GM12878 (cell line): Measurements from ENCODE around the gene BLOC1S3. TPM values are rescaled to one million over a fixed set of nuclear protein-coding genes. Genes with fewer than 3 reads are reported as not detected.

Experiments used
- ATAC-seq: fragments of 200-7000 bp; cut with Tn5 transposase; 3 replicates; pipeline ENCODE4 v1.9.1; 2020; ENCODE audit warnings: mild to moderate bottlenecking, moderate library complexity
- BruUV-seq: library from RNA; stranded (reverse); fragments of 400-500 nt; replicated peaks from 2 replicates; lab custom pipeline; 2021; lab: Mats Ljungman, UMichigan
- CTCF ChIA-PET: fragments of 300-600 bp; sonication (Branson Sonifier 250); formaldehyde crosslinking; extraction: SDS; loops from one replicate; lab custom pipeline; 2021; ENCODE audit warnings: inconsistent platforms; lab: Yijun Ruan, JAX
- POLR2A ChIA-PET: fragments of 350-600 bp; formaldehyde crosslinking; extraction: SDS; loops from one replicate; lab custom pipeline; 2021; ENCODE audit warnings: inconsistent platforms; lab: Charles Lee
- RAD21 ChIA-PET: fragments of 300-600 bp; sonication (Branson Sonifier 250); formaldehyde crosslinking; loops from one replicate; lab custom pipeline; 2023; ENCODE audit warnings: antibody characterized with exemption; ENCODE audit not compliant: unreplicated experiment; lab: Charles Lee
- SMC1A ChIA-PET: fragments of 300-600 bp; sonication (Branson Sonifier 250); formaldehyde crosslinking; loops from one replicate; lab custom pipeline; 2023; ENCODE audit not compliant: unreplicated experiment, uncharacterized antibody; lab: Charles Lee
- DNase-seq: peaks from one replicate; pipeline ENCODE4 v3.0.0-alpha.2; 2011; ENCODE audit warnings: low read depth, low spot score
- FAIRE-seq: peaks from 3 replicates; lab custom pipeline; 2011; peaks lifted over from hg19 to GRCh38; lab: Jason Lieb, UNC
- H2AFZ ChIP-seq: 2 replicates; pipeline ENCODE4 v1.6.0; 2011; ENCODE audit warnings: low read depth, low read length, control low read depth; ENCODE audit not compliant: control insufficient read depth
- H3K27ac ChIP-seq: 2 replicates; pipeline ENCODE4 v1.5.1; 2011; ENCODE audit warnings: control low read depth; ENCODE audit not compliant: control insufficient read depth, insufficient read depth
- H3K27me3 ChIP-seq, 2 experiments: replicated peaks in 1 of 2; 2 replicates each; pipeline versions ENCODE4 v1.6.0 to v1.6.1; 2011; ENCODE audit warnings: low read length in 1 of 2; ENCODE audit not compliant: control insufficient read depth in 2 of 2, insufficient read depth in 2 of 2
- H3K36me3 ChIP-seq, 2 experiments: 2 replicates each; pipeline ENCODE4 v1.5.1; 2011; ENCODE audit warnings: low read length in 1 of 2; ENCODE audit not compliant: control insufficient read depth in 2 of 2, insufficient read depth in 2 of 2
- H3K4me1 ChIP-seq: 2 replicates; pipeline ENCODE4 v1.6.1; 2011; ENCODE audit warnings: mild to moderate bottlenecking, low read length, moderate library complexity, mixed read lengths; ENCODE audit not compliant: control insufficient read depth, insufficient read depth
- H3K4me2 ChIP-seq: 2 replicates; pipeline ENCODE4 v1.6.0; 2011; ENCODE audit warnings: control low read depth; ENCODE audit not compliant: control insufficient read depth, insufficient read depth
- H3K4me3 ChIP-seq: fragments of 200-600 bp; sonication (generic); 2 replicates; pipeline ENCODE4 v1.5.1; 2016
- H3K79me2 ChIP-seq: 2 replicates; pipeline ENCODE4 v1.6.0; 2011; ENCODE audit warnings: low read length; ENCODE audit not compliant: control insufficient read depth, insufficient read depth
- H3K9ac ChIP-seq: 2 replicates; pipeline ENCODE4 v1.8.0; 2011; ENCODE audit warnings: low read length, control low read depth, mixed read lengths; ENCODE audit not compliant: control insufficient read depth, insufficient read depth
- H3K9me3 ChIP-seq: replicated peaks from 3 replicates; pipeline ENCODE4 v1.5.1; 2011; ENCODE audit warnings: mild to moderate bottlenecking, low read length; ENCODE audit not compliant: control insufficient read depth, insufficient read depth
- H4K20me1 ChIP-seq: 2 replicates; pipeline ENCODE4 v1.6.0; 2011; ENCODE audit not compliant: control insufficient read depth, insufficient read depth
- EZH2 ChIP-seq: IDR thresholded peaks from 2 replicates; pipeline ENCODE4 v1.6.1; 2012; ENCODE audit warnings: low read depth, mild to moderate bottlenecking, control low read depth, inconsistent platforms, low read length, borderline replicate concordance; ENCODE audit not compliant: control insufficient read depth
- MEF2B ChIP-seq: fragments of 450-650 bp; IDR thresholded peaks from 2 replicates; pipeline ENCODE4 v1.6.1; 2018; ENCODE audit warnings: mild to moderate bottlenecking, moderate library complexity; ENCODE audit not compliant: partially characterized antibody, poor library complexity, severe bottlenecking
- POLR2AphosphoS5 ChIP-seq: IDR thresholded peaks from 2 replicates; pipeline ENCODE4 v1.6.1; 2011; ENCODE audit warnings: mild to moderate bottlenecking, low read length, inconsistent platforms
- RAD21 ChIP-seq: IDR thresholded peaks from 2 replicates; pipeline ENCODE4 v1.6.1; 2011; ENCODE audit warnings: mild to moderate bottlenecking, low read depth, low read length, moderate library complexity; ENCODE audit not compliant: insufficient read depth
- SMARCA5 ChIP-seq: fragments of 450-650 bp; IDR thresholded peaks from 2 replicates; pipeline ENCODE4 v1.6.1; 2017; ENCODE audit warnings: mild to moderate bottlenecking
- WGBS: methylation state at CpG from one replicate; pipeline ENCODE4 v1.1.6; 2016; ENCODE audit warnings: low lambda C conversion rate; ENCODE audit not compliant: insufficient replicate concordance, insufficient coverage; ENCODE audit errors: missing lambda C conversion rate; 5-methylcytosine and 5-hydroxymethylcytosine counted together
- in situ Hi-C: fragments of 300-500 bp; cut with MboI; formaldehyde crosslinking; loops from 9 replicates; pipeline ENCODE4 v1.14.3; 2018; ENCODE audit warnings: mixed read lengths
- intact Hi-C: fragments of 100-400 bp; cut with micrococcal nuclease; formaldehyde crosslinking; loops from one replicate; pipeline ENCODE4 v1.14.2; 2022; ENCODE audit not compliant: unreplicated experiment
- polyA plus RNA-seq, 11 experiments: library from polyadenylated mRNA; depleted of rRNA in 4 of 11; unstranded in 6 of 11; stranded (reverse) in 5 of 11; fragments of >200 nt; fragmentation: Nextera tagmentation in 4 of 11; fragmentation: Illumina TruSeq in 1 of 11; extraction: Ambion mirVana in 4 of 11; extraction: Trizol in 1 of 11; gene quantifications; 1 replicate in 1 of 11; 2 replicates in 10 of 11; pipeline versions ENCODE4 v1.2.1 to v1.2.3, GENCODE V29; 2011 to 2016; ENCODE audit warnings: inconsistent platforms in 2 of 11, missing spikeins in 2 of 11, low read depth in 1 of 11
- total RNA-seq, 4 experiments: library from RNA; depleted of rRNA in 3 of 4; stranded (reverse); fragments of >200 nt in 3 of 4; fragmentation: Illumina TruSeq in 1 of 4; extraction: Trizol in 1 of 4; gene quantifications; 2 replicates each; pipeline versions ENCODE4 v1.2.1 to v1.2.3, GENCODE V29; 2013 to 2021

Gene BLOC1S3
- total and polyA plus RNA-seq, 10 of the 15 experiments (the other 5 are each of a cell fraction or from before 2014, with no cell fraction given) = 3.6 to 18.3 (median 10.4) TPM

- no peak overlapping the region for H3K4me3 ChIP-seq
- in situ Hi-C loops = no loop called here
- H3K9ac ChIP-seq = no peak overlapping the region
- H3K9me3 ChIP-seq = no peaks in the 10 kb centered on the region
- no peak for ATAC-seq
- intact Hi-C loops = no loop called here
- no peak for TF ChIP-seq POLR2AphosphoS5
- no peak for TF ChIP-seq RAD21
- TF ChIP-seq EZH2 = no peak
- TF ChIP-seq MEF2B = no peak
- SMC1A ChIA-PET = interaction anchor here (0.9 kb wide), 1 partner anchor 16 kb away, joined by 4 read pairs; the partner anchor contains the start of genes BLOC1S3 and TRAPPC6A
- 50% methylated on average over 32 of the region's 32 CpGs for WGBS
- FAIRE-seq = no peak
- RAD21 ChIA-PET = no interaction called here
- H2AFZ ChIP-seq = no peak overlapping the region
- H3K4me1 ChIP-seq = peaks cover 18% of the 10 kb centered on the region
- no peaks in the 10 kb centered on the region for H4K20me1 ChIP-seq
- CTCF ChIA-PET = no interaction called here
- no peak overlapping the region for H3K27ac ChIP-seq
- no peak for DNase-seq
- BruUV-seq = no TSS peak
- no peaks in the 10 kb centered on the region for H3K36me3 ChIP-seq
- H3K4me2 ChIP-seq = no peak overlapping the region
- no peaks in the 10 kb centered on the region for H3K79me2 ChIP-seq
- POLR2A ChIA-PET = no interaction called here
- H3K27me3 ChIP-seq = no peaks in the 10 kb centered on the region; a peak in 1 of 4 replicates
These were observed 16.6 kb upstream of the BLOC1S3 start for GRCh38 chr19:45161738-45162607.

GRCh38 chr19:45162608-45163143 lies 15.9 kb upstream of the BLOC1S3 start:
- WGBS = 89% methylated on average over 16 of the region's 18 CpGs
- no peak for TF ChIP-seq SMARCA5
- TF ChIP-seq, all 136 proteins: peak for 0
- in situ Hi-C loops = no loop called here
- H3K27ac ChIP-seq = no peak overlapping the region
- H3K79me2 ChIP-seq = no peaks in the 10 kb centered on the region
- no peak overlapping the region for H3K4me3 ChIP-seq
- H3K9me3 ChIP-seq = no peaks in the 10 kb centered on the region
- FAIRE-seq (no peak), ATAC-seq (no peak), DNase-seq (no peak)
- H3K27me3 ChIP-seq = no peaks in the 10 kb centered on the region; a peak in 1 of 4 replicates
- H3K4me1 ChIP-seq = peaks cover 18% of the 10 kb centered on the region
- POLR2A ChIA-PET = no interaction called here
- no peak overlapping the region for H2AFZ ChIP-seq
- BruUV-seq = no TSS peak
- H4K20me1 ChIP-seq = no peaks in the 10 kb centered on the region
- CTCF ChIA-PET = no interaction called here
- intact Hi-C loops = no loop called here
- no peak overlapping the region for H3K9ac ChIP-seq
- H3K36me3 ChIP-seq = no peaks in the 10 kb centered on the region
- SMC1A ChIA-PET = interaction anchor here (0.9 kb wide), 1 partner anchor 15 kb away, joined by 4 read pairs; the partner anchor contains the start of genes BLOC1S3 and TRAPPC6A
- H3K4me2 ChIP-seq = no peak overlapping the region
- RAD21 ChIA-PET = interaction anchor here (2.8 kb wide), 1 partner anchor 16 kb away, joined by 19 read pairs; the partner anchor contains the start of genes BLOC1S3 and TRAPPC6A
